Thymus (tissue), 11 donors: ENCODE data around the gene CRELD2. TPM values are rescaled to one million over a fixed set of nuclear protein-coding genes. Genes with fewer than 3 reads are reported as not detected.
"Not testable (repeated sequence)": the region's sequence is repeated elsewhere in the genome, so short reads cannot be mapped to it uniquely, and the experiment has no call there.

Experiments
- DNase-seq, 9 donors: peaks; one replicate each; pipeline ENCODE4 v3.0.0-alpha.2; 2013; ENCODE audit warnings: low spot score in 9 of 9, low read depth in 6 of 9, missing footprints in 1 of 9
- H3K27ac ChIP-seq, 2 donors: one replicate each; pipeline ENCODE4 v1.5.1; 2013; ENCODE audit warnings: control low read depth in 1 of 2, low read depth in 1 of 2, low read length in 1 of 2, mild to moderate bottlenecking in 1 of 2, moderate library complexity in 1 of 2
- H3K27me3 ChIP-seq, 2 donors: one replicate each; pipeline ENCODE4 v1.5.1; 2013; ENCODE audit warnings: low read length in 1 of 2; ENCODE audit not compliant: control insufficient read depth in 2 of 2, insufficient read depth in 1 of 2
- H3K36me3 ChIP-seq, 2 donors: one replicate each; pipeline ENCODE4 v1.5.1; 2013; ENCODE audit warnings: low read length in 1 of 2, mild to moderate bottlenecking in 1 of 2, moderate library complexity in 1 of 2; ENCODE audit not compliant: control insufficient read depth in 2 of 2, insufficient read depth in 2 of 2
- H3K4me1 ChIP-seq, 2 donors: one replicate each; pipeline ENCODE4 v1.5.1; 2013; ENCODE audit warnings: low read length in 2 of 2; ENCODE audit not compliant: control insufficient read depth in 2 of 2, insufficient read depth in 2 of 2
- H3K4me3 ChIP-seq, 2 donors: one replicate each; pipeline ENCODE4 v1.5.1; 2013; ENCODE audit warnings: low read length in 2 of 2, control low read depth in 1 of 2, mild to moderate bottlenecking in 1 of 2
- H3K9me3 ChIP-seq, 2 donors: one replicate each; pipeline ENCODE4 v1.5.1; 2013; ENCODE audit warnings: low read length in 1 of 2, mild to moderate bottlenecking in 1 of 2; ENCODE audit not compliant: control insufficient read depth in 2 of 2, insufficient read depth in 1 of 2
- WGBS: extraction: QIAGEN DNeasy Blood & Tissue Kit; methylation state at CpG from one replicate; pipeline ENCODE4 v1.1.7; 2013; 5-methylcytosine and 5-hydroxymethylcytosine counted together
- polyA plus RNA-seq: library from polyadenylated mRNA; stranded (reverse); fragments of 200-250 nt; gene quantifications from one replicate; pipeline ENCODE4 v1.2.3, GENCODE V29; 2013
- total RNA-seq: library from RNA; stranded (reverse); fragments of 120-200 nt; gene quantifications from one replicate; pipeline ENCODE4 v1.2.4, GENCODE V29; 2013
- donor health status: healthy.

Gene CRELD2
- total and polyA plus RNA-seq, 2 donors, result 24.3 to 25.8 TPM

DNA sequence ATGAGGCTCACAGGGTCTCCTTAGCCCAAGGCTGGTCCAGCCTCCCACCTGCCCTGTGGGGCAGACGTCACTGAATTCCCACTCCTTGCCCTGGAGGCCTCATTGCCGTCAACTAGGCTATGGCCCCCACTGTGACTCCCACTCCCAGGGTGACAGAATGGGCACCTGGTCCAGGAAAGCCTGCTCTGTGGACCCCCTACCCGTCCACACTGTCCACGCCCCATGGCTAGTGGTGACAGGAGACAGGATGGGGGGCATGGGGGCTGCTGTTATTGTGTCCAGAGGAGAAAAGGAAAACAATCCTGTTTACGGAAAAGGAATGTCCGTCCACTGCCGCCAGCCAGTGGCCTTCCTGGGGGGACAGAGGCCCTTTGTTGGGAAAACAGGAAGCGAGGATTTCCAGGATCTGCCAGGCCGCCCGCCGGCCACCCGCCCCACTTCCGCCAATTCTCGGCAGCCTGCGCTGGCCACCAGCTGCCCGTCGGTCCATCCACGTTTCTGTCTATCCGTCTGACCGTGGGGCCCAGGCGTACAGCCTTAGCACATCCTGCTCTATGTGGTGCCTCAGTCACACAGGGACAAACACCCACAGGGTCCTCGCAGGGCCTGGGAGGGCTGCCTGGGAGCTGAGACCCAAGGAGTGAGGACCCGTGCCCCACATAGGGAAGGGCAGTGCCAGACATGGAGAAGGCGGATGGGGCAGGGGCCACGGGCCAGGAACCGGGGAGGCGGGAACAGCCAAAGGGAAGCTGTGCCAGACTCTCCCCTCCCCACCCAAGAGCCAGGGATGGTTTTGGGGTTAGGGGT, 19.5 kb downstream of the CRELD2 start:
- Histone ChIP-seq H3K27me3 (peaks cover 0 to 7% of the 10 kb centered on the region in 2 donors), H3K4me1 (peaks cover 8 to 28% of the 10 kb centered on the region in 2 donors), H3K4me3 (no peak overlapping the region), H3K27ac (peak overlapping the region in 1 of 2 donors; percentile 30), H3K9me3 (peaks cover 0 to 14% of the 10 kb centered on the region in 2 donors), H3K36me3 (no peaks in the 10 kb centered on the region)
- DNase-seq, result no peak
- 98% methylated on average over 27 of the region's 27 CpGs for WGBS

DNA sequence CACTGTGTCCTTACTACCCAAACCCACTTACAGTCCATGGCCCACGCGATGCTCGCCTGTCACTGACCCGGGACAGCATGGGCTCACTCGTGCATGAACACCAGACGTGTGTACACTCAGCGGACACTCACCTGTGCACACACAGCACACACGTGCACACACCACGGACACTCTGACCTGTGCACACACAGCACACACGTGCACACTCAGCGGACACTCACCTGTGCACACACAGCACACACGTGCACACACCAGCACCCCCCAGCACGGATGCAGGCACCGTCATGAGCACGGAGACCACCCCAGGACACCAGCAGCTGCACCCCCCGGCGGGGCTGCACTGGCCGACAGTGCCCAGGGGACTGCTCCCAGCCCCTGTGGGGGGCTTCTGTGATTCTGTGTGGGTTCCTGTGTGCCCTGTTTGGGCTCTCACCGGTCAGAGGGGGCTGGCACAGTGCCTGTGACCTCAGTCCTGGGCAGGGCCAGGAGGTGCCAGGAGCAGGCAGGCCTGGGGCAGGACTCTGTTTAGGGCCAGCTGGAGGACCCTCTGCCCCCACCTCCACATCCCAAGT, 20.2 kb downstream of the CRELD2 start:
- Histone ChIP-seq H3K27ac (no peak overlapping the region), H3K36me3 (no peaks in the 10 kb centered on the region), H3K4me3 (no peak overlapping the region), H3K27me3 (peaks cover 0 to 7% of the 10 kb centered on the region in 2 donors), H3K4me1 (peaks cover 8 to 28% of the 10 kb centered on the region in 2 donors), H3K9me3 (peaks cover 0 to 14% of the 10 kb centered on the region in 2 donors)
- WGBS, result 96% methylated on average over 19 of the region's 19 CpGs
- DNase-seq, result no peak

DNA sequence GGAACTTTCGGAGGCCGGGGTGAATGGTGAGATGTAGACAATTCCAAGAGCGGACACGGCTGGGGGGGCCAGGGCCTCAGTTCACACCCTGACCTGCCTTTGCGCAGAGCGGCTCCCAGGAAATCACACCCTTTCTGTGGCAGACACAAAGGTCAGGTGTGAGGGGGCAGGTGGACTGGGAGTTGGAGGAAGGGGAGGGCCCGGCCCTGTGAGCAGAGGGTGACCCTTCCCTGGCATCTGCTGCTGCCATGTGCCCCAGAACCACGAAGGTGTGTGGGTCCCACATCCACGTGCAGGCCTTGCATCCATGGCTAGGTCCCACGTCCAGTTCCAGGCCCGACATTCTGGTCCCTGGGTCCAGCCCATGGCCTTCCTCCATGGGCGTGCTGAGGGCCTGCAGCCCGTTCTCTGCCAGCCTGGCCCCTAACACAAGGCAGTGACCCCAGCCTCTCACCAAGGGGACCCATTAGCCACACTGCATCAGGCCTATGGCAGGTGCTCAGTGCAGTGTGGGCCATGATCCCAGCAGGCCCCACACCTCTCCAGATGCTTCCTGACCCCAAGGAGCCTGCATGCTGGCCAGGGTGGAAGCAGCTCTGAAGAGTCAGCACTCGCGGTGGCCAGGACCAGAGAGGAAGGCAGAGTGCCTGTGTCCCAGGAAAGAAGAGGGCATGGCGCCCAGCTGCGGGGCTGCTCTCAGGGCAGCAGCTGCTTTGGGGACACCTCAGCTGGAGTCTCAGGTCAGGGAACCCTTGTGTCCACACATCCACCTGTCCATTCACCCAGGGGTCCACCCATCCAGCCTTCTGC, 23.3 kb downstream of the CRELD2 start:
- no peak for DNase-seq
- Histone ChIP-seq H3K4me3 (no peak overlapping the region), H3K4me1 (peaks cover under 1 to 13% of the 10 kb centered on the region in 2 donors), H3K27ac (no peak overlapping the region), H3K27me3 (peaks cover 0 to 3% of the 10 kb centered on the region in 2 donors), H3K9me3 (peaks cover 0 to 14% of the 10 kb centered on the region in 2 donors), H3K36me3 (no peaks in the 10 kb centered on the region)
- WGBS, result 97% methylated on average over 17 of the region's 17 CpGs

DNA sequence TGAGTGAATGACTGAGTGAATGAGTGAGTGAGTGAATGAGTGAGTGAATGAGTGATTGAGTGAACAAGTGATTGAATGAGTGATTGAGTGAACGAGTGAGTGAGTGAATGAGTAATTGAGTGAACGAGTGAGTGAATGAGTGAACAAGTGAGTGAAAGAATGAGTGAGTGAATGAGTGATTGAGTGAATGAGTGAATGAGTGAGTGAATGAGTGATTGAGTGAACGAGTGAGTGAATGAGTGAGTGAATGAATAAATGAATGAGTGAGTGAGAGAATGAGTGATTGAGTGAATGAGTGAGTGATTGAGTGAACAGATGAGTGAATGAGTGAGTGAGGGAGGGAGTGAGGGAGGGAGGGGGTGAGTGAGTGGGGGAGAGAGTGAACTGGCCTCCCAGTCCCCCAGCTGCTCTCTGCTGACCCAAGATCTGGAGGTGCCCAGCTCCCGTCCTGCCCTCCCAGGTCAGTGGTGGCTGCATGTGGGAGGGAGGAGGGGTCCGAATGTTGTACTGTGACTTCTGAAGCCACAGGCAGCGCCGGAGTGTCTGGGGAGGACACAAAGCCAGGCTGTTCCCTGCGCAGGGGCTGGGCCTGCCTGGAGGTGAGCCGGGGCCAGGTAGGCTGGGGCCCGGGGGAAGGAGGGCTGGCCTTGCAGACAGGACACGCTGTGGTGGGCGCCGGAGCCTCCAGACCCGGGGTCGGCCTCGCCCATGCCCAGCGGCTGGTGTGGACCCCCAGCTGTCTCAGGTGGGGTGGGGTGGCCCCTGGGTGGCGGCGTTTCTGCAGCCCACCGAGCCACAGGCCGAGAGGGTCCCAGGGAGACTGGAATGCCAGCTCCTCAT, 24.4 kb downstream of the CRELD2 start:
- DNase-seq, result no peak
- no peaks in the 10 kb centered on the region for H3K36me3 ChIP-seq
- no peak overlapping the region for H3K4me3 ChIP-seq
- H3K27me3 ChIP-seq, result no peaks in the 10 kb centered on the region
- H3K27ac ChIP-seq, result no peak overlapping the region
- peaks cover 0 to 5% of the 10 kb centered on the region in 2 donors for H3K4me1 ChIP-seq
- H3K9me3 ChIP-seq, result peaks cover 0 to 14% of the 10 kb centered on the region in 2 donors
- WGBS, result 96% methylated on average over 21 of the region's 21 CpGs

DNA sequence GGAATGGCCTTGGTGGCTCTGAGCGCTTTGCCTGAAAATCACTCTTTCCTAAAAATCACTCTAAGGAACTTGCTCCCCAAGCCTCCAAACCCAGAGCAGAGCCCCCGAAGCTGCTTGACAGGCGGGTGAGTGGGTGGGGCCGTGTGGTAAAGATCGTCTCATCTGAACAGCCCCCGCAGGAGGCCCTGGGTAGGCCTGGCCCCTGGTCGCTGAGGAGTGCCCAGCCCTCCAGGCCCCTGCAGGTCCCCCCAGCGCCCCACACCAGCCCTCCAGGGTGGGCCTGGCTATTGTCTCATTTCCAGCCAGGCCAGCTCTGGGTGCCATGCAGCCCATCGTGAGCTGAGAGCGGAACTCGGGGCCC, 25.0 kb downstream of the CRELD2 start:
- DNase-seq, result no peak
- Histone ChIP-seq H3K4me3 (no peak overlapping the region), H3K36me3 (no peaks in the 10 kb centered on the region), H3K9me3 (peaks cover 0 to 14% of the 10 kb centered on the region in 2 donors), H3K27ac (no peak overlapping the region), H3K27me3 (no peaks in the 10 kb centered on the region), H3K4me1 (peaks cover 0 to 5% of the 10 kb centered on the region in 2 donors)
- WGBS, result 93% methylated on average over 11 of the region's 11 CpGs

DNA sequence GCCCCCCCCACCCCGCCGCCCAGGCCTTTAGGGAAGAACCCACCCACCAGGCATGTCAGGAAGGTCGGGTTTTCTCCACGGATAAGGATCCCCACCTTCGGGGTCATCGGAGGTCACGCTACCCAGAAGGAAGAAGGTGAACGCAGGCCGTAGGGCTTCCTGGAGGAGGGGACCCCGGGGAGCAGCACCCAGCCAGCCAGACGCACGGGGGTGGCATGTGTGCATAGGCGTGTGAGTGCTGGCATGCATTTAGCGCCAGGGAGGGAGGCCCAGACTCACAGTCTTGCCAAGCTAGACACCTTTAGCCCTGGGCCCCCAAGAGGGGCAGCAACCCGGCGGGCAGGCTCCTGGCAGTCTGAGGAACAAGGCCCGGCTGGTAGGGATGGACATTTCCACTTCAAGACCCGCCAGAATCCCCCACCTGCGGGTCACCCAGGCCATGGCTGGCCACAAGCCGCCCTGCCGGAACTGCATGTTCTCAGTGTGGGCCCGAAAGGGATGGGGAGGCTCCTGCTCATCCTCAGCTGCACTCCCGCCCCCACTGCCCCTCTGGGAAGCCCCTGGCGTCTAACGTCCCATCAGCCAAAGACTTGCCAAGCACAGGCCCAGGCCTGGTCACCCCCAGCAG, 25.5 kb downstream of the CRELD2 start:
- no peaks in the 10 kb centered on the region for H3K27me3 ChIP-seq
- no peaks in the 10 kb centered on the region for H3K36me3 ChIP-seq
- no peak overlapping the region for H3K27ac ChIP-seq
- H3K4me3 ChIP-seq, result no peak overlapping the region
- H3K9me3 ChIP-seq, result peaks cover 0 to 14% of the 10 kb centered on the region in 2 donors
- 93% methylated on average over 25 of the region's 25 CpGs for WGBS
- no peak for DNase-seq
- peaks cover 0 to 5% of the 10 kb centered on the region in 2 donors for H3K4me1 ChIP-seq

DNA sequence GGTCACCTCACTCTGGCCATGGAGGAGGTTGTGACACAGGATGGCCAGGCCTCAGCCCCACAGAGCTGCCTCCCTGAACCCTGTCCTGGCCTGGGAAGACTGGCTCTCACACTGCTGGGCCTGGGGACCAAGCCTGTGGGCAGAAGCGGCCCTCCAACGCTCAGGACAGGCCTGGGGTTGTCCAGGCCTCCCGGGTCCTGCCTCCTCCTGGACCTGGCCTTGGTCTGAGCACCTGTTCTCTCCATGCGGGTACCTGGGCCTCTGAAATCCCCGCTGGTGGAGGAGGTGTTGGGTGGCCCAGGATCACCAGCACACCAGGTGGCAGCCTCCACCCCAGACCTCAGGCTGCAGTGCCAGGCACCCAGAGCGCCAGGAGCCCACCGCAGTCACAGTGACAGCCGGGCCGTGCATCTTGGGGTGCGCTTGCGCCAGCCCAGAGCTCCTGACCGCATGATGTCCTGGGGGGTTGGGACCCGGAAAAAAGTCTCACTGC, 26.0 kb downstream of the CRELD2 start:
- Histone ChIP-seq H3K27me3 (no peaks in the 10 kb centered on the region), H3K27ac (no peak overlapping the region), H3K36me3 (no peaks in the 10 kb centered on the region), H3K4me3 (no peak overlapping the region), H3K4me1 (peaks cover 0 to 5% of the 10 kb centered on the region in 2 donors), H3K9me3 (peaks cover 0 to 14% of the 10 kb centered on the region in 2 donors)
- DNase-seq, result no peak
- whole genome bisulfite sequencing, result 96% methylated on average over 13 of the region's 13 CpGs

DNA sequence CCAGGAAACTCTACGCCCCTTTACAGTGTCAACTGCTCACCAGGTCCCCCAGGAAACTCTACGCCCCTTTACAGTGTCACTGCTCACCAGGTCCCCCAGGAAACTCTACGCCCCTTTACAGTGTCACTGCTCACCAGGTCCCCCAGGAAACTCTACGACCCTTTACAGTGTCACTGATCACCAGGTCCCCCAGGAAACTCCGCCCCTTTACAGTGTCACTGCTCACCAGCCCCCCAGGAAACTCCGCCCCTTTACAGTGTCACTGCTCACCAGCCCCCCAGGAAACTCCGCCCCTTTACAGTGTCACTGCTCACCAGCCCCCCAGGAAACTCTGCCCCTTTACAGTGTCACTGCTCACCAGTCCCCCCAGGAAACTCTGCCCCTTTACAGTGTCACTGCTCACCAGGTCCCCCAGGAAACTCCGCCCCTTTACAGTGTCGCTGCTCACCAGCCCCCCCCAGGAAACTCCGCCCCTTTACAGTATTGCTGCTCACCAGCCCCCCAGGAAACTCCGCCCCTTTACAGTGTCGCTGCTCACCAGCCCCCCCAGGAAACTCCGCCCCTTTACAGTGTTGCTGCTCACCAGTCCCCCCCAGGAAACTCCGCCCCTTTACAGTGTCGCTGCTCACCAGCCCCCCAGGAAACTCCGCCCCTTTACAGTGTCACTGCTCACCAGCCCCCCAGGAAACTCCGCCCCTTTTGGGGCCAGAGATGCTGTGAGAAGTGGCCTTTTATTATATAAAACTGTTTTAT, 26.8 kb downstream of the CRELD2 start:
- not testable (repeated sequence) for H3K27me3 ChIP-seq, H3K36me3 ChIP-seq, H3K4me3 ChIP-seq, H3K27ac ChIP-seq, H3K4me1 ChIP-seq
- peak in 1 of 9 donors; percentile 57 for DNase-seq
- WGBS, result 80% methylated on average over 17 of the region's 17 CpGs
- H3K9me3 ChIP-seq, result peaks cover 0 to 14% of the 10 kb centered on the region in 2 donors
